OCI-LY7 (cell line): Measurements from ENCODE around the gene IL26. TPM values are rescaled to one million over a fixed set of nuclear protein-coding genes. Genes with fewer than 3 reads are reported as not detected.
A peak's percentile ranks its signal among the peaks of the same experiment; 100 is the strongest.

ENCODE experiments used
- BruUV-seq: library from RNA; stranded (reverse); fragments of 400-500 nt; replicated peaks from 2 replicates; lab custom pipeline; 2021; lab: Mats Ljungman, UMichigan
- CTCF ChIA-PET: fragments of 300-600 bp; sonication (Branson Sonifier 250); formaldehyde crosslinking; loops from one replicate; lab custom pipeline; 2022; ENCODE audit warnings: antibody characterized with exemption; ENCODE audit not compliant: unreplicated experiment; lab: Charles Lee
- POLR2A ChIA-PET: fragments of 300-600 bp; sonication (Branson Sonifier 250); formaldehyde crosslinking; loops from one replicate; lab custom pipeline; 2022; ENCODE audit warnings: antibody characterized with exemption; lab: Charles Lee
- DNase-seq: peaks from one replicate; pipeline ENCODE4 v3.0.0-alpha.2; 2015; ENCODE audit warnings: low spot score
- H2AFZ ChIP-seq: fragments of 200-600 bp; sonication (generic), shearing (Covaris generic); 2 replicates; pipeline ENCODE4 v1.6.1; 2014; ENCODE audit warnings: mild to moderate bottlenecking, antibody characterized with exemption, low read length, moderate library complexity
- H3K27ac ChIP-seq: fragments of 200-600 bp; sonication (generic); 2 replicates; pipeline ENCODE4 v1.5.1; 2014; ENCODE audit warnings: mixed run types, low read depth, mild to moderate bottlenecking, moderate library complexity, low read length, inconsistent platforms; ENCODE audit not compliant: poor library complexity, severe bottlenecking
- H3K36me3 ChIP-seq: fragments of 200-600 bp; sonication (generic); 2 replicates; pipeline ENCODE4 v1.6.1; 2014; ENCODE audit warnings: mild to moderate bottlenecking, antibody characterized with exemption, low read length, moderate library complexity, mixed read lengths; ENCODE audit not compliant: insufficient read depth
- H3K4me1 ChIP-seq: fragments of 200-600 bp; sonication (generic); 2 replicates; pipeline ENCODE4 v1.5.1; 2014; ENCODE audit warnings: mild to moderate bottlenecking, low read length; ENCODE audit not compliant: insufficient read depth, poor library complexity, severe bottlenecking
- H3K4me2 ChIP-seq: fragments of 200-600 bp; sonication (generic); 2 replicates; pipeline ENCODE4 v1.6.1; 2014; ENCODE audit warnings: mild to moderate bottlenecking, low read length
- H3K4me3 ChIP-seq: fragments of 200-600 bp; sonication (generic); 2 replicates; pipeline ENCODE4 v1.5.1; 2014; ENCODE audit warnings: mild to moderate bottlenecking, low read depth, low read length; ENCODE audit not compliant: poor library complexity, severe bottlenecking
- H3K79me2 ChIP-seq: fragments of 200-600 bp; sonication (generic); 2 replicates; pipeline ENCODE4 v1.6.1; 2016; ENCODE audit warnings: low read depth, mild to moderate bottlenecking, low read length, moderate library complexity, mixed read lengths; ENCODE audit not compliant: insufficient read depth
- H3K9me2 ChIP-seq: fragments of 200-600 bp; sonication (generic); 2 replicates; pipeline ENCODE4 v1.6.1; 2016; ENCODE audit warnings: mild to moderate bottlenecking, low read length, mixed read lengths; ENCODE audit not compliant: insufficient read depth
- H3K9me3 ChIP-seq: fragments of 200-600 bp; sonication (generic); 2 replicates; pipeline ENCODE4 v1.6.1; 2014; ENCODE audit warnings: mild to moderate bottlenecking, mixed run types, low read length, mixed read lengths
- H4K20me1 ChIP-seq: fragments of 200-600 bp; sonication (generic); 2 replicates; pipeline ENCODE4 v1.6.1; 2014; ENCODE audit warnings: mild to moderate bottlenecking, antibody characterized with exemption, low read length, moderate library complexity, mixed read lengths; ENCODE audit not compliant: insufficient read depth
- EZH2phosphoT487 ChIP-seq: fragments of 200-600 bp; sonication (generic); IDR thresholded peaks from 2 replicates; pipeline ENCODE4 v1.6.1; 2018; ENCODE audit warnings: low read depth, borderline replicate concordance, mild to moderate bottlenecking, mixed run types, antibody characterized with exemption, low read length, moderate library complexity, mixed read lengths
- intact Hi-C: fragments of 100-400 bp; cut with micrococcal nuclease; formaldehyde crosslinking; loops from one replicate; pipeline ENCODE4 v1.10.0; 2022; ENCODE audit not compliant: unreplicated experiment
- total RNA-seq, 2 experiments: library from RNA; depleted of rRNA in 1 of 2; stranded (reverse); fragments of >200 nt in 1 of 2; shearing (Covaris generic) in 1 of 2; gene quantifications; 2 replicates each; pipeline ENCODE4 v1.2.3, GENCODE V29; 2014 to 2022
- TF ChIP-seq, protein P1 (sequence below): fragments of 200-600 bp; sonication (generic); conservative IDR thresholded peaks from 2 replicates; pipeline ENCODE4 v1.5.1; 2014; ENCODE audit warnings: mild to moderate bottlenecking, antibody characterized with exemption, low read length, moderate library complexity, mixed read lengths

IL26 gene
- total RNA-seq, 2 experiments from 2014 or later: not detected

DNA sequence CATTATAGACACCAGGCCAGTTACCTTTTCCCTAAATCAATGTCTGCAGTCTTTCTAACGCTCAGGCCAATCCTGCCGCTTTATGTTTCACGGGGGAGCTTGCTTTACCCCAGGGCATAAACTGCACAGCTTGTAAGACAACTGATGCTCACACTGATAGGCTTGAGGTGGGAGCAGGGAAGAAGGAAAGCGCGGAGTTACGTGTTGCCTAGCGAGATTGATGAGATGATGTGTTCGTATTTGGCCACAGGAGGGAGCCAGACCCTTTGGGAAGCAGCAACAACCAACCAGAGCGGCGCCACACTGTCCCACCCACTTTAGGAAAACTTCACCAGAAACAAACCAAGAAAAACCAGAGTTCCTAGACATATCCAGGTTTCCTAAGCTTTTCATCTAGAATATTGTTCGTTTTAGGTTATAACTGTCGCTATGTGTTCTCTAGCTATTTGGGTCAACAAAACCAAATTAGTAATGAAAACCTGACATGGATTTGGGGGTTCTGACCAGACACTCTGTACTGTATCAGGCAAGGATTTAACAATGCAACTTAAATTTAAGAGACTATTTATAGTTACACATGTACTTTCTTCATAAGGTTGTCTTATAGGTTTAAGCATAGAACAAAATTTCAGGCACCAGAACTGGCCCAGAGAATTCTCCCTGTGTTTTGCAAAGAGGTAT lies 2.4 kb downstream of the IL26 start:
- Histone ChIP-seq H3K36me3 (no peaks in the 10 kb centered on the region), H3K4me2 (peak overlapping the region; percentile 45), H3K79me2 (no peaks in the 10 kb centered on the region), H3K9me2 (no peaks in the 10 kb centered on the region), H3K4me1 (peaks cover 3% of the 10 kb centered on the region), H2AFZ (peak overlapping the region; percentile 62; the same call in 1 of the 2 replicates), H3K4me3 (no peak overlapping the region), H4K20me1 (no peaks in the 10 kb centered on the region), H3K27ac (no peak overlapping the region), H3K9me3 (no peaks in the 10 kb centered on the region)
- no TSS peak for BruUV-seq
- POLR2A ChIA-PET: interaction anchor here (0.6 to 1.8 kb wide), 4 partner anchors 9 to 895 kb away, joined by 4 to 6 read pairs (median 5); no protein-coding TSS in a partner anchor
- intact Hi-C loops: loop anchor here (1.0 to 10.0 kb wide), 4 partner anchors 94 to 868 kb away; no protein-coding TSS in a partner anchor
- CTCF ChIA-PET: interaction anchor here (1.1 to 1.3 kb wide), 4 partner anchors 10 to 94 kb away, joined by 3 to 4 read pairs (median 3); no protein-coding TSS in a partner anchor
- peak; percentile 78 for DNase-seq
- no peak for TF ChIP-seq EZH2phosphoT487
- TF ChIP-seq, protein P1, sequence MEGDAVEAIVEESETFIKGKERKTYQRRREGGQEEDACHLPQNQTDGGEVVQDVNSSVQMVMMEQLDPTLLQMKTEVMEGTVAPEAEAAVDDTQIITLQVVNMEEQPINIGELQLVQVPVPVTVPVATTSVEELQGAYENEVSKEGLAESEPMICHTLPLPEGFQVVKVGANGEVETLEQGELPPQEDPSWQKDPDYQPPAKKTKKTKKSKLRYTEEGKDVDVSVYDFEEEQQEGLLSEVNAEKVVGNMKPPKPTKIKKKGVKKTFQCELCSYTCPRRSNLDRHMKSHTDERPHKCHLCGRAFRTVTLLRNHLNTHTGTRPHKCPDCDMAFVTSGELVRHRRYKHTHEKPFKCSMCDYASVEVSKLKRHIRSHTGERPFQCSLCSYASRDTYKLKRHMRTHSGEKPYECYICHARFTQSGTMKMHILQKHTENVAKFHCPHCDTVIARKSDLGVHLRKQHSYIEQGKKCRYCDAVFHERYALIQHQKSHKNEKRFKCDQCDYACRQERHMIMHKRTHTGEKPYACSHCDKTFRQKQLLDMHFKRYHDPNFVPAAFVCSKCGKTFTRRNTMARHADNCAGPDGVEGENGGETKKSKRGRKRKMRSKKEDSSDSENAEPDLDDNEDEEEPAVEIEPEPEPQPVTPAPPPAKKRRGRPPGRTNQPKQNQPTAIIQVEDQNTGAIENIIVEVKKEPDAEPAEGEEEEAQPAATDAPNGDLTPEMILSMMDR: peak; percentile 96

GRCh38 chr12:68222326-68222725 lies 3.3 kb downstream of the IL26 start:
- H3K36me3 ChIP-seq: no peaks in the 10 kb centered on the region
- H4K20me1 ChIP-seq: no peaks in the 10 kb centered on the region
- POLR2A ChIA-PET: interaction anchor here (1.3 to 1.8 kb wide), 2 partner anchors 10 to 184 kb away, joined by 4 to 5 read pairs; no protein-coding TSS in a partner anchor
- TF ChIP-seq, protein P1: no peak
- DNase-seq: no peak
- no peak overlapping the region for H3K27ac ChIP-seq
- peaks cover 3% of the 10 kb centered on the region for H3K4me1 ChIP-seq
- H3K9me3 ChIP-seq: no peaks in the 10 kb centered on the region
- no peaks in the 10 kb centered on the region for H3K79me2 ChIP-seq
- no peak overlapping the region for H3K4me2 ChIP-seq
- no peak overlapping the region for H3K4me3 ChIP-seq
- CTCF ChIA-PET: interaction anchor here (1.3 kb wide), 3 partner anchors 19 to 95 kb away, joined by 3 to 4 read pairs (median 3); no protein-coding TSS in a partner anchor
- BruUV-seq: no TSS peak
- no peak overlapping the region for H2AFZ ChIP-seq
- intact Hi-C loops: loop anchor here (2.0 to 10.0 kb wide), 3 partner anchors 182 to 868 kb away; no protein-coding TSS in a partner anchor
- H3K9me2 ChIP-seq: no peaks in the 10 kb centered on the region

DNA sequence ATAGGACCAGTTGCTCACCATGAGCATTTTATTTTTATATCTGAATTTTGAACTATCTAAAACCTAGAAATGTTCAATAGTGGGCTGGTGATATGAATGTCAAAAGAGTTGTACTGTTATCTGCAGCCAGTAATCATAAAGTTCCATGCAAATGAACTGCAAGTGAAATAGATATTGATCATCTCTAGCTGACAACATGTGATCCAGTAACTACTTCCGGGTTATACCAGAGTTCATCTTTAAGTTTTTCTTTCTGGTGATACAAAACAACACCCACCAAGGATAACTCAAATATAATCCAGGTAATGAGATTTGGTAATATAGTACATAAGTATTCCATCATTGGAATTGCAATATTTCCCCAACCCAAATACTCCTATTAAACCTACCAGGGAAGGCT lies 4.1 kb downstream of the IL26 start:
- no TSS peak for BruUV-seq
- no peak overlapping the region for H3K4me3 ChIP-seq
- no peak overlapping the region for H2AFZ ChIP-seq
- no peaks in the 10 kb centered on the region for H3K9me3 ChIP-seq
- no peak for DNase-seq
- no peaks in the 10 kb centered on the region for H4K20me1 ChIP-seq
- H3K27ac ChIP-seq: no peak overlapping the region
- peaks cover 3% of the 10 kb centered on the region for H3K4me1 ChIP-seq
- intact Hi-C loops: loop anchor here (10.0 kb wide), 2 partner anchors 443 to 867 kb away; no protein-coding TSS in a partner anchor
- no peak for TF ChIP-seq EZH2phosphoT487
- TF ChIP-seq, protein P1: no peak
- H3K36me3 ChIP-seq: no peaks in the 10 kb centered on the region
- no peaks in the 10 kb centered on the region for H3K79me2 ChIP-seq
- no peak overlapping the region for H3K4me2 ChIP-seq
- H3K9me2 ChIP-seq: no peaks in the 10 kb centered on the region
- POLR2A ChIA-PET: interaction anchor here (1.8 kb wide), 1 partner anchor 11 kb away, joined by 4 read pairs; no protein-coding TSS in a partner anchor
- CTCF ChIA-PET: no interaction called here
